GM15510 (cell line): ENCODE results near the gene UQCR11.

ENCODE experiments used
- POLR2A ChIP-seq: IDR thresholded peaks from 3 replicates; pipeline ENCODE4 v1.6.1; 2011; ENCODE audit warnings: borderline replicate concordance; ENCODE audit not compliant: insufficient read length; ENCODE audit errors: extremely low read depth

UQCR11 gene

GRCh38 chr19:1612114-1613086 lies 7.1 kb upstream of the UQCR11 start:
- peak; percentile 17 for TF ChIP-seq POLR2A

GRCh38 chr19:1611353-1611752 lies 6.1 kb upstream of the UQCR11 start:
- TF ChIP-seq POLR2A, result no peak

- TF ChIP-seq POLR2A, result no peak
Observed at GRCh38 chr19:1610579-1610978, 5.3 kb upstream of the UQCR11 start.

- peak; percentile 14 for TF ChIP-seq POLR2A
Observed at GRCh38 chr19:1609680-1610474, 4.6 kb upstream of the UQCR11 start.

- no peak for TF ChIP-seq POLR2A
Observed at GRCh38 chr19:1609103-1609396, 3.8 kb upstream of the UQCR11 start.

GRCh38 chr19:1608359-1609102 lies 3.3 kb upstream of the UQCR11 start:
- TF ChIP-seq POLR2A, result no peak

GRCh38 chr19:1606138-1606651 lies 933 bp upstream of the UQCR11 start:
- TF ChIP-seq POLR2A, result no peak

- TF ChIP-seq POLR2A, result no peak
Observed at GRCh38 chr19:1602091-1602707, 3.1 kb downstream of the UQCR11 start.

- TF ChIP-seq POLR2A, result no peak
Observed at GRCh38 chr19:1601613-1602064, 3.6 kb downstream of the UQCR11 start.

GRCh38 chr19:1599460-1599846 lies 5.8 kb downstream of the UQCR11 start:
- TF ChIP-seq POLR2A, result no peak

- no peak for TF ChIP-seq POLR2A
Observed at GRCh38 chr19:1598777-1599459, 6.3 kb downstream of the UQCR11 start.

GRCh38 chr19:1593501-1593772 lies 11.8 kb downstream of the UQCR11 start:
- TF ChIP-seq POLR2A, result no peak

GRCh38 chr19:1592755-1593500 lies 12.3 kb downstream of the UQCR11 start, which contains the start of gene MBD3:
Gene MBD3 (minus strand): TSS chr19:1592865. CDS start chr19:1592631, 234 bp downstream.
- peak; percentile 83 for TF ChIP-seq POLR2A
